ENCODE measurements around the gene EPHA4. TPM values are rescaled to one million over a fixed set of nuclear protein-coding genes. Genes with fewer than 3 reads are reported as not detected.
"Not testable (repeated sequence)": the region's sequence is repeated elsewhere in the genome, so short reads cannot be mapped to it uniquely, and the experiment has no call there.

Gene EPHA4
- total RNA-seq, 1 experiment from 2014 or later = 3.2 TPM

- Mint-ChIP-seq H3K4me3 (ENCODE audit: low read depth, unreplicated experiment) (no peak overlapping the region), H3K4me1 (ENCODE audit: low read depth, unreplicated experiment) (no peaks in the 10 kb centered on the region), H3K9me3 (ENCODE audit: low read depth, unreplicated experiment) (no peaks in the 10 kb centered on the region), H3K36me3 (ENCODE audit: insufficient read depth, unreplicated experiment) (no peaks in the 10 kb centered on the region), H3K27ac (ENCODE audit: unreplicated experiment) (no peak overlapping the region), H3K27me3 (ENCODE audit: unreplicated experiment) (no peaks in the 10 kb centered on the region)
- no peak for DNase-seq
- intact Hi-C loops (cut with micrococcal nuclease; ENCODE audit: unreplicated experiment) = no loop called here
- no peak for TF ChIP-seq CTCF (IDR thresholded peaks at IDR 0.05; ENCODE audit: unreplicated experiment)
- CTCF ChIA-PET = no interaction called here
- BruUV-seq (replicated peaks) = no TSS peak
Measured at GRCh38 chr2:221515864-221516263, 56.2 kb downstream of the EPHA4 start.

- Mint-ChIP-seq H3K9me3 (ENCODE audit: low read depth, unreplicated experiment) (no peaks in the 10 kb centered on the region), H3K36me3 (ENCODE audit: insufficient read depth, unreplicated experiment) (no peaks in the 10 kb centered on the region), H3K27ac (ENCODE audit: unreplicated experiment) (no peak overlapping the region), H3K4me1 (ENCODE audit: low read depth, unreplicated experiment) (no peaks in the 10 kb centered on the region), H3K4me3 (ENCODE audit: low read depth, unreplicated experiment) (no peak overlapping the region), H3K27me3 (ENCODE audit: unreplicated experiment) (no peaks in the 10 kb centered on the region)
- DNase-seq = no peak
- TF ChIP-seq CTCF (IDR thresholded peaks at IDR 0.05; ENCODE audit: unreplicated experiment) = no peak
- BruUV-seq (replicated peaks) = no TSS peak
- intact Hi-C loops (cut with micrococcal nuclease; ENCODE audit: unreplicated experiment) = no loop called here
- CTCF ChIA-PET = interaction anchor here (0.6 kb wide), 1 partner anchor 16 kb away, joined by 3 read pairs; no protein-coding TSS in a partner anchor
Measured at GRCh38 chr2:221514305-221515040, 57.6 kb downstream of the EPHA4 start.

GRCh38 chr2:221513232-221513631 lies 58.9 kb downstream of the EPHA4 start:
- CTCF ChIA-PET = no interaction called here
- no peaks in the 10 kb centered on the region for H3K27me3 Mint-ChIP-seq (ENCODE audit: unreplicated experiment)
- no peaks in the 10 kb centered on the region for H3K4me1 Mint-ChIP-seq (ENCODE audit: low read depth, unreplicated experiment)
- intact Hi-C loops (cut with micrococcal nuclease; ENCODE audit: unreplicated experiment) = no loop called here
- TF ChIP-seq CTCF (IDR thresholded peaks at IDR 0.05; ENCODE audit: unreplicated experiment) = no peak
- H3K36me3 Mint-ChIP-seq (ENCODE audit: insufficient read depth, unreplicated experiment) = no peaks in the 10 kb centered on the region
- H3K9me3 Mint-ChIP-seq (ENCODE audit: low read depth, unreplicated experiment) = no peaks in the 10 kb centered on the region
- no TSS peak for BruUV-seq (replicated peaks)
- no peak overlapping the region for H3K4me3 Mint-ChIP-seq (ENCODE audit: low read depth, unreplicated experiment)
- DNase-seq = no peak
- no peak overlapping the region for H3K27ac Mint-ChIP-seq (ENCODE audit: unreplicated experiment)

GRCh38 chr2:221511325-221511724 lies 60.8 kb downstream of the EPHA4 start:
- BruUV-seq (replicated peaks); intact Hi-C loops (cut with micrococcal nuclease; ENCODE audit: unreplicated experiment); H3K9me3 Mint-ChIP-seq (ENCODE audit: low read depth, unreplicated experiment); H3K4me3 Mint-ChIP-seq (ENCODE audit: low read depth, unreplicated experiment); H3K27ac Mint-ChIP-seq (ENCODE audit: unreplicated experiment); H3K4me1 Mint-ChIP-seq (ENCODE audit: low read depth, unreplicated experiment); H3K36me3 Mint-ChIP-seq (ENCODE audit: insufficient read depth, unreplicated experiment); CTCF ChIA-PET; DNase-seq; H3K27me3 Mint-ChIP-seq (ENCODE audit: unreplicated experiment): not testable (repeated sequence)

- Mint-ChIP-seq H3K27me3 (ENCODE audit: unreplicated experiment) (no peaks in the 10 kb centered on the region), H3K4me1 (ENCODE audit: low read depth, unreplicated experiment) (peaks cover 8% of the 10 kb centered on the region), H3K9me3 (ENCODE audit: low read depth, unreplicated experiment) (no peaks in the 10 kb centered on the region), H3K27ac (ENCODE audit: unreplicated experiment) (no peak overlapping the region), H3K36me3 (ENCODE audit: insufficient read depth, unreplicated experiment) (no peaks in the 10 kb centered on the region), H3K4me3 (ENCODE audit: low read depth, unreplicated experiment) (no peak overlapping the region)
- CTCF ChIA-PET = no interaction called here
- no peak for TF ChIP-seq CTCF (IDR thresholded peaks at IDR 0.05; ENCODE audit: unreplicated experiment)
- BruUV-seq (replicated peaks) = no TSS peak
- intact Hi-C loops (cut with micrococcal nuclease; ENCODE audit: unreplicated experiment) = no loop called here
- no peak for DNase-seq
Measured at GRCh38 chr2:221506469-221506868, 65.6 kb downstream of the EPHA4 start.
